IPS-18a (cell line): ENCODE measurements around the gene AAGAB.

ENCODE experiments used
- H3K27ac ChIP-seq: one replicate; pipeline ENCODE4 v1.5.1; 2013; ENCODE audit warnings: low read length
- H3K27me3 ChIP-seq: one replicate; pipeline ENCODE4 v1.6.1; 2013; ENCODE audit warnings: mild to moderate bottlenecking, low read length; ENCODE audit not compliant: control insufficient read depth, insufficient read depth
- H3K36me3 ChIP-seq: one replicate; pipeline ENCODE4 v1.6.1; 2013; ENCODE audit warnings: low read depth, low read length; ENCODE audit not compliant: control insufficient read depth
- H3K4me1 ChIP-seq: one replicate; pipeline ENCODE4 v1.6.1; 2013; ENCODE audit warnings: low read depth, low read length; ENCODE audit not compliant: control insufficient read depth
- H3K4me3 ChIP-seq: one replicate; pipeline ENCODE4 v1.5.1; 2013; ENCODE audit warnings: low read length
- H3K9ac ChIP-seq: one replicate; pipeline ENCODE4 v1.6.1; 2013; ENCODE audit warnings: mild to moderate bottlenecking, low read length, moderate library complexity
- H3K9me3 ChIP-seq: one replicate; pipeline ENCODE4 v1.6.1; 2013; ENCODE audit warnings: low read depth, low read length; ENCODE audit not compliant: control insufficient read depth

The AAGAB gene

DNA sequence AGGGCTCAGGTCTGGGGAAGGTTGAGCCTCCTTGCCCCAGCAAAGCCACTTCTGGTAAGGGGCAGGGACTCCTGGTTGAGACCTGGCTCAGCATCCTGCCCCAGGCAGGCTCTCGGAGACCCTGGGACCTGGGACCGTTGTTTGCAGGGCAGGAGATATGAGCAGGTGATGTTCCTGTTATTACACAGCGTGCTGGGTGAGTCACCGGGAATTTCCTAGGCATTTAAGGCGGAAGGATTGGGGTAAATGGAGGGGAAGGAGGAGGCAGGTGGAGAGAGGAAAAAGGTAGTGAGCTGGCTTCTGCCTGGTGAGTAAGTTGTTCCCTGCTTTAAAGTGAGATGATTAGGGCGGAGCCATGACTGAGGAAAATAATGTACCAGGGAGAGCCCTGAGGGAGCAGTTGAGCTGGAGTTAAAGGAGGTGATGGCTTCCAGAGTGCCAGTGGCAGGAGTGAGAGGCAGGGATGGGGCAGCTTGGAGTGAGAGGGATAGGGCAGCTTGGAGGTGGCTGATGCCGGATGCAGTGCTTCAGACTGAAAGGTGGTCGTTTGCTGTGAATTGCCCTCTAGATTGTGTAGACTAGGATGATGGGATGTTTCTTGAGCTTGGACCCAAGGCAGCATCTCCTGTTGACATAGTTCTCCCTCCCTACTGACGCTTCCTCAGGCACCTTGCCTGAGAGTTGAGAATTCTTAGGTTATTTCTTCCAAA, 79.4 kb downstream of the AAGAB start:
- H3K27me3 ChIP-seq, result no peaks in the 10 kb centered on the region
- H3K4me3 ChIP-seq, result no peak overlapping the region
- peaks cover 23% of the 10 kb centered on the region for H3K4me1 ChIP-seq
- no peaks in the 10 kb centered on the region for H3K9me3 ChIP-seq
- H3K9ac ChIP-seq, result no peak overlapping the region
- H3K27ac ChIP-seq, result no peak overlapping the region
- H3K36me3 ChIP-seq, result no peaks in the 10 kb centered on the region

DNA sequence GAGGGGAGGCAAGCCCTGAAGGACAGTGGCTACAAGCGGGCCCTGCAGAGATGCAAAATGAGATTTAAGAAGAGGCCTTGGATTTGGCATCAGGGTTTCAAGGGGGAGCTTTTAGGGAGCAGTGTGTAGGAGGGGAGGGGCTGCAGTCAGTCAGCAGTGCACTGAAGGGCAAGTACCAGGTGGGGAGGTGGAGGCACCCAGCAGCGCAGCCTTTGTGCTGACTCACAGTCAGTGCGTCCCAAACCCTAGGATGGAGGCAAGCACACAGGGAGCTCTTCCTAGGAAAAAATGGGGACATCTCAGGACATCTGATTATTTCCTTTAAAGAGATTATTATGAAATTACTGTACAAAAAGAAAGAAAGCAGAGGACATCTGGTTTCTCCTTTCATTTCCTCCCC, 80.0 kb downstream of the AAGAB start:
- Histone ChIP-seq H3K27me3 (no peaks in the 10 kb centered on the region), H3K4me1 (peaks cover 23% of the 10 kb centered on the region), H3K36me3 (no peaks in the 10 kb centered on the region), H3K27ac (no peak overlapping the region), H3K4me3 (no peak overlapping the region), H3K9me3 (no peaks in the 10 kb centered on the region), H3K9ac (no peak overlapping the region)

GRCh38 chr15:67173786-67174185, 80.7 kb downstream of the AAGAB start:
- H3K9ac ChIP-seq, result no peak overlapping the region

GRCh38 chr15:67173005-67173404, 81.5 kb downstream of the AAGAB start:
- Histone ChIP-seq H3K27me3 (no peaks in the 10 kb centered on the region), H3K36me3 (no peaks in the 10 kb centered on the region), H3K9me3 (no peaks in the 10 kb centered on the region), H3K27ac (no peak overlapping the region), H3K9ac (no peak overlapping the region), H3K4me3 (no peak overlapping the region), H3K4me1 (peaks cover 23% of the 10 kb centered on the region)

More at GRCh38 chr15:67173786-67174185, 80.7 kb downstream of the AAGAB start:
- Histone ChIP-seq H3K27ac (no peak overlapping the region), H3K4me1 (peaks cover 23% of the 10 kb centered on the region), H3K27me3 (no peaks in the 10 kb centered on the region), H3K36me3 (no peaks in the 10 kb centered on the region), H3K9me3 (no peaks in the 10 kb centered on the region), H3K4me3 (no peak overlapping the region)

DNA sequence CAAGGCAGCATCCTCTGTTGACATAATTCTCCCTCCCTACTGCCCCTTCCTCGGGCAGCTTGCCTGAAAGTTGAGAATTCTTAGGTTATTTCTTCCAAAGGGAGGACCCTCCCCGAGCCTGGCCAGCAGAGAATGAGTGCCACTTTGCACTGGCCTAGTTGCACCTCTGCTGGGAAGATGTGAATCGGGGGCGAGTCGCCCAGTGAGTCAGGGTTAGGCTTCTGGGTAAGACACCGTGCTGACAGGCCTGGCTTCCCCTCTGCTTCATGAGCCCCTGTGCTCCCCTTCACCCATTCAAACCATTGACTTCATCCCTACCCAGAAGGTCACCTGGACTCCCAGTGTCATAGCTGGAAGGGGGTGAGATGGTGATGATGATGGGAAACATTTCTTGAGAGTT, 82.3 kb downstream of the AAGAB start:
- Histone ChIP-seq H3K27ac (no peak overlapping the region), H3K36me3 (no peaks in the 10 kb centered on the region), H3K27me3 (no peaks in the 10 kb centered on the region), H3K9ac (no peak overlapping the region), H3K9me3 (no peaks in the 10 kb centered on the region), H3K4me3 (no peak overlapping the region), H3K4me1 (peaks cover 23% of the 10 kb centered on the region)

DNA sequence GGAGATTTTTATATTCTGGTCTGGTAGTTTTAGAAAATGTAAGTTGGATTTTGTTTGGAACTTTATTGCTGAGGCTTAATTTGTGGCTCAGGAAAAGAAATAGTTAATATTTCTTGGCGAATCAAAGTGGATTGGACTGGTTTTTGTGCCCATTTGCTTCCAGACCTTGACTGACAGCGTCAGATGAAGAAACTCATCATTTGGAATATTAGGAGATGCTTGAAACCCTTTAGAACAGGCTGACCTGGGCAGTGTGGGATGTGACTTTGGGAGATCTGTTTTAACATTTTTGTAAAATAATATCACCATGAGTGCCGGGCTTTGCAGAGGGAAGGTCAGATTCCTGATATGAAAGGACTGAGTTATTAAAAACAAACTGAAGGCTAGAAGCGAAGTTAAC, 83.0 kb downstream of the AAGAB start:
- Histone ChIP-seq H3K9ac (no peak overlapping the region), H3K4me1 (peaks cover 23% of the 10 kb centered on the region), H3K9me3 (no peaks in the 10 kb centered on the region), H3K27me3 (no peaks in the 10 kb centered on the region), H3K27ac (no peak overlapping the region), H3K36me3 (no peaks in the 10 kb centered on the region), H3K4me3 (no peak overlapping the region)

DNA sequence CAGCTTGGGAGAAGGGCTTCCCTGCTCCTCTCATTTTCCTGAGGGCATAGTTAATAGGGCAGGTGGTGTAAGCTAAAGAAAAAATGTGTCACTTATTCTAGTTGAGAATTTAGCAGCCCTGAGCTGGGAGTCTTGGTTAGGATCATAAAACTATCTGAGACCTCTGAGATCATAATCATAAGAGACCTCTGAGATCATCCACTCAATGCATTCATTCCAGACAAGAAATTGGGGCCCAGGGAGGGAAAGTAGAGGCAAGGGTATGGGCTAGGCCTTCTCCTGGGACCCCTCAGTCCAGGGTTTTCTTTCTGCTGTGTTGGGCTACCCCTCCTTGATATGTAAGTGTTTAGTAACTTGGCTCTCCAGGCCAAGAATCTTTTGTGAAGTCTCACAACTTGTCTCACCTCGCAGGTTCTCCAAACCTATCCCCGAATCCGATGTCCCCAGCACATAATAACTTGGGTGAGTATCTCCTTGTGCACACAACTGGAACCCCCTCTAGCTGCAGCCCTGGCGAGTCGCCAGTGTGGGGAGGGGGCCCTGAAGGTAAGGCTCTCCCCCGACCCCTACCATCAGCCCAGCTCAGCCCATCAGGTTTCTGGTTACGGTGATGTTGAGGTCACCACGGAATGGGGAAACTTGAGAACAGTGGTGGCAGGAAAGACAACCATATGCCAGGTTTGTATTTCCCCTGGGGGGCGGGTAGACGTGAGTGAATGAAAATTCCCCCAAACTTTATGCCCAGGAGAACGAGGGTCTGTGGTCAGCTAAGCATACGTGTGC, 84.1 kb downstream of the AAGAB start:
- Histone ChIP-seq H3K9ac (no peak overlapping the region), H3K4me1 (peaks cover 22% of the 10 kb centered on the region), H3K36me3 (no peaks in the 10 kb centered on the region), H3K4me3 (no peak overlapping the region), H3K27ac (no peak overlapping the region), H3K27me3 (no peaks in the 10 kb centered on the region), H3K9me3 (no peaks in the 10 kb centered on the region)

GRCh38 chr15:67168694-67169093, 85.8 kb downstream of the AAGAB start:
- Histone ChIP-seq H3K27me3 (no peaks in the 10 kb centered on the region), H3K9ac (no peak overlapping the region), H3K27ac (no peak overlapping the region), H3K4me3 (no peak overlapping the region), H3K36me3 (no peaks in the 10 kb centered on the region), H3K9me3 (no peaks in the 10 kb centered on the region), H3K4me1 (peaks cover 26% of the 10 kb centered on the region)

DNA sequence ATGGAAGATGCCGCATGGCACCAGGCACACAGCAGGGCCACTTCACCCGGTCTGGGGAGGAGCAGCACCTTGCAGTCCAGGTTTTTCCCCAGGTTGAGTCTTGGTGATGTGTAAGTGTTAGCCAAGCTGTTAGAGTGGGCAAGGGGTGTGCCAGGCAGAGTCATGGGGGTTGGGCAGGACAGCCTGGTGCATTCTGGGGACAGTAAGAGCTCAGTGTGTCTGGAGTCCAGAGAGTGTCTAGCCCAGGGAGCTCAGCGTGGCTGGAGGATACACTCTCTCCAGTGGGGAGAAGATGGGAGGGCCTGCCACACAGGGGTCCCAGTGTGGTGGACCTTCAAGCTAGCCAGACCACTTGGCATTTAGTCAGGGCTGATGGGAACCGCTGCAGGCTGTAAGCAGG, 87.4 kb downstream of the AAGAB start:
- Histone ChIP-seq H3K4me1 (peaks cover 26% of the 10 kb centered on the region), H3K9me3 (no peaks in the 10 kb centered on the region), H3K9ac (no peak overlapping the region), H3K4me3 (no peak overlapping the region), H3K27ac (no peak overlapping the region), H3K36me3 (no peaks in the 10 kb centered on the region), H3K27me3 (no peaks in the 10 kb centered on the region)

DNA sequence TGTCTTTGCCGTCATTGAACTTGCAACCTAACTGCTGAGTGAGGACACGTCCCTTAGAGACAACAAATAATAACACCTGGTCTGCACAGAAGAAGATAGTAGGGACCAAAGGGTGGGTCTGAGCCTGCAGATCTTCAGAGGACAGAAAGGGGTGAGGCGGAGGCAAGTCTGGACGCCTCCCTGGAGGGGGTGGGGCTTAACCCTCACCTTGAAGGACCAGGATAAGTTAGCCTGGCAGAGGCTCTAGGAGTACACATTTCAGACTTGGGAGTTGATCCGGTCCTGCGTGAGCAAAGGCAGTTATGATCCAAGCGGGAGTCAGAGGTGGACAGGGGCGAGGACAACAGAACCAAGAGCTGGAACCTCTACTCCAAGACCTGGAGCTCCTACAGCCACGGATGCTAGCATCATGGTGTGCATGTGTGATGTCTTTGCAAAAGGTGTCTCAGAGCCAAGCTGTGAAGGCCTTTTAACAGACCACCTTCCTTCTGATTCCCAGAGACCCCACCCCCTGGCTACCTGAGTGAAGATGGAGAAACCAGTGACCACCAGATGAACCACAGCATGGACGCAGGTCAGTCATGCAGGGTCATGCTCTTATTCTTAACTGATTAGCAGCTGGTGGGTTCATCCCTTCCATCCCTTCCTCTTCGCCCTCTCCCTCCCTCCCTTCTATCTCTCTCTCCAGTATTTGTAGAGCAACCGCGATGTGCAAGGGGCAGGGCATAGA, 88.0 kb downstream of the AAGAB start:
- Histone ChIP-seq H3K36me3 (no peaks in the 10 kb centered on the region), H3K9ac (no peak overlapping the region), H3K9me3 (no peaks in the 10 kb centered on the region), H3K4me1 (peaks cover 26% of the 10 kb centered on the region), H3K27ac (peak overlapping the region; percentile 17), H3K4me3 (peak overlapping the region; percentile 35), H3K27me3 (no peaks in the 10 kb centered on the region)
